Measurements from ENCODE around the gene ABCG1. TPM values are rescaled to one million over a fixed set of nuclear protein-coding genes. Genes with fewer than 3 reads are reported as not detected.
A peak's percentile ranks its signal among the peaks of the same experiment; 100 is the strongest.

The ABCG1 gene
- total and polyA plus RNA-seq, 2 experiments from 2014 or later: 8.4 to 10.7 TPM

- WGBS (ENCODE audit: low lambda C conversion rate, missing lambda C conversion rate): 97% methylated on average over 11 of the region's 11 CpGs
- Histone ChIP-seq H3K4me2 (no peak overlapping the region), H3K27me3 (no peaks in the 10 kb centered on the region), H3K27ac (peak overlapping the region; percentile 58), H2AFZ (no peak overlapping the region), H3K79me2 (no peaks in the 10 kb centered on the region), H3K4me1 (ENCODE audit: insufficient read depth) (peaks cover 34% of the 10 kb centered on the region), H3K9me3 (ENCODE audit: low read depth) (no peaks in the 10 kb centered on the region), H3K36me3 (replicated peaks; ENCODE audit: insufficient read depth, low read depth) (no peaks in the 10 kb centered on the region), H3K4me3 (no peak overlapping the region), H4K20me1 (ENCODE audit: insufficient read depth, poor library complexity, severe bottlenecking) (no peaks in the 10 kb centered on the region), H3K9me2 (replicated peaks; ENCODE audit: insufficient read depth) (no peaks in the 10 kb centered on the region)
- no peak for DNase-seq (ENCODE audit: low spot score)
- no peak for TF ChIP-seq EZH2phosphoT487 (IDR thresholded peaks at IDR 0.05; ENCODE audit: low read depth, severe bottlenecking, unreplicated experiment)
- TF ChIP-seq EZH2 (IDR thresholded peaks at IDR 0.05; ENCODE audit: borderline replicate concordance): no peak
- TF ChIP-seq, protein P1, sequence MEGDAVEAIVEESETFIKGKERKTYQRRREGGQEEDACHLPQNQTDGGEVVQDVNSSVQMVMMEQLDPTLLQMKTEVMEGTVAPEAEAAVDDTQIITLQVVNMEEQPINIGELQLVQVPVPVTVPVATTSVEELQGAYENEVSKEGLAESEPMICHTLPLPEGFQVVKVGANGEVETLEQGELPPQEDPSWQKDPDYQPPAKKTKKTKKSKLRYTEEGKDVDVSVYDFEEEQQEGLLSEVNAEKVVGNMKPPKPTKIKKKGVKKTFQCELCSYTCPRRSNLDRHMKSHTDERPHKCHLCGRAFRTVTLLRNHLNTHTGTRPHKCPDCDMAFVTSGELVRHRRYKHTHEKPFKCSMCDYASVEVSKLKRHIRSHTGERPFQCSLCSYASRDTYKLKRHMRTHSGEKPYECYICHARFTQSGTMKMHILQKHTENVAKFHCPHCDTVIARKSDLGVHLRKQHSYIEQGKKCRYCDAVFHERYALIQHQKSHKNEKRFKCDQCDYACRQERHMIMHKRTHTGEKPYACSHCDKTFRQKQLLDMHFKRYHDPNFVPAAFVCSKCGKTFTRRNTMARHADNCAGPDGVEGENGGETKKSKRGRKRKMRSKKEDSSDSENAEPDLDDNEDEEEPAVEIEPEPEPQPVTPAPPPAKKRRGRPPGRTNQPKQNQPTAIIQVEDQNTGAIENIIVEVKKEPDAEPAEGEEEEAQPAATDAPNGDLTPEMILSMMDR (IDR thresholded peaks at IDR 0.05; ENCODE audit: poor library complexity): no peak
These were observed 9.8 kb downstream of the ABCG1 start for GRCh38 chr21:42228709-42229220.

GRCh38 chr21:42229676-42230075 lies 10.7 kb downstream of the ABCG1 start:
- H3K4me1 ChIP-seq (ENCODE audit: insufficient read depth): peaks cover 42% of the 10 kb centered on the region
- no peaks in the 10 kb centered on the region for H3K9me2 ChIP-seq (replicated peaks; ENCODE audit: insufficient read depth)
- H3K9me3 ChIP-seq (ENCODE audit: low read depth): no peaks in the 10 kb centered on the region
- no peaks in the 10 kb centered on the region for H3K27me3 ChIP-seq
- no peaks in the 10 kb centered on the region for H3K36me3 ChIP-seq (replicated peaks; ENCODE audit: insufficient read depth, low read depth)
- no peak overlapping the region for H3K4me3 ChIP-seq
- H2AFZ ChIP-seq: no peak overlapping the region
- no peak for DNase-seq (ENCODE audit: low spot score)
- TF ChIP-seq, protein P1 (IDR thresholded peaks at IDR 0.05; ENCODE audit: poor library complexity): no peak
- TF ChIP-seq EZH2 (IDR thresholded peaks at IDR 0.05; ENCODE audit: borderline replicate concordance): no peak
- no peak for TF ChIP-seq EZH2phosphoT487 (IDR thresholded peaks at IDR 0.05; ENCODE audit: low read depth, severe bottlenecking, unreplicated experiment)
- no peak overlapping the region for H3K27ac ChIP-seq
- WGBS (ENCODE audit: low lambda C conversion rate, missing lambda C conversion rate): 94% methylated on average over 7 of the region's 7 CpGs
- H3K4me2 ChIP-seq: no peak overlapping the region
- no peaks in the 10 kb centered on the region for H4K20me1 ChIP-seq (ENCODE audit: insufficient read depth, poor library complexity, severe bottlenecking)
- no peaks in the 10 kb centered on the region for H3K79me2 ChIP-seq

GRCh38 chr21:42230178-42230577 lies 11.2 kb downstream of the ABCG1 start:
- Histone ChIP-seq H3K27ac (no peak overlapping the region), H3K27me3 (no peaks in the 10 kb centered on the region), H3K9me3 (ENCODE audit: low read depth) (no peaks in the 10 kb centered on the region), H3K4me1 (ENCODE audit: insufficient read depth) (peaks cover 46% of the 10 kb centered on the region), H3K9me2 (replicated peaks; ENCODE audit: insufficient read depth) (no peaks in the 10 kb centered on the region), H3K79me2 (no peaks in the 10 kb centered on the region), H3K4me2 (no peak overlapping the region), H3K36me3 (replicated peaks; ENCODE audit: insufficient read depth, low read depth) (no peaks in the 10 kb centered on the region), H3K4me3 (no peak overlapping the region), H4K20me1 (ENCODE audit: insufficient read depth, poor library complexity, severe bottlenecking) (no peaks in the 10 kb centered on the region), H2AFZ (no peak overlapping the region)
- no peak for DNase-seq (ENCODE audit: low spot score)
- WGBS (ENCODE audit: low lambda C conversion rate, missing lambda C conversion rate): 92% methylated on average over 4 of the region's 4 CpGs
- TF ChIP-seq EZH2 (IDR thresholded peaks at IDR 0.05; ENCODE audit: borderline replicate concordance) (no peak), EZH2phosphoT487 (IDR thresholded peaks at IDR 0.05; ENCODE audit: low read depth, severe bottlenecking, unreplicated experiment) (no peak)
- TF ChIP-seq, protein P1 (IDR thresholded peaks at IDR 0.05; ENCODE audit: poor library complexity): no peak
